SK-N-SH treated with all-trans-retinoic acid at 6 μM for 48 hours (cell line): Measurements from ENCODE around the gene CACNA1C.

Experiments used
- OSR1 ChIP-seq: fragments of 250-450 bp; sonication (Bioruptor Pico); IDR thresholded peaks from 2 replicates; pipeline ENCODE4 v1.8.0; 2022; ENCODE audit warnings: moderate library complexity, mild to moderate bottlenecking, inconsistent platforms
- SNAI2 ChIP-seq: fragments of 250-450 bp; sonication (Bioruptor Pico); IDR thresholded peaks from 2 replicates; pipeline ENCODE4 v1.5.0; 2020; ENCODE audit warnings: mild to moderate bottlenecking, moderate library complexity
- TCF4 ChIP-seq: fragments of 250-450 bp; sonication (Bioruptor Pico); IDR thresholded peaks from 2 replicates; pipeline ENCODE4 v1.8.0; 2021; ENCODE audit warnings: mild to moderate bottlenecking, moderate library complexity, borderline replicate concordance
- ZFP3 ChIP-seq: fragments of 250-450 bp; sonication (Bioruptor Pico); IDR thresholded peaks from 2 replicates; pipeline ENCODE4 v1.5.0; 2020; ENCODE audit warnings: mild to moderate bottlenecking, moderate library complexity
- ZFP30 ChIP-seq: fragments of 450-650 bp; formaldehyde crosslinking; IDR thresholded peaks from 2 replicates; pipeline ENCODE4 v1.5.0; 2022; ENCODE audit warnings: mild to moderate bottlenecking, moderate library complexity
- TF ChIP-seq, protein P1 (sequence below): fragments of 250-450 bp; sonication (Bioruptor Pico); IDR thresholded peaks from 2 replicates; pipeline ENCODE4 v1.5.0; 2020; ENCODE audit warnings: mild to moderate bottlenecking, moderate library complexity

GRCh38 chr12:2294651-2295475, 242.1 kb downstream of the CACNA1C start:
- TF ChIP-seq OSR1 (CRISPR knock-in tag) (no peak), ZFP3 (CRISPR knock-in tag) (no peak), ZFP30 (CRISPR knock-in tag) (no peak), TCF4 (CRISPR knock-in tag) (no peak), SNAI2 (CRISPR knock-in tag) (no peak)
- TF ChIP-seq, protein P1, sequence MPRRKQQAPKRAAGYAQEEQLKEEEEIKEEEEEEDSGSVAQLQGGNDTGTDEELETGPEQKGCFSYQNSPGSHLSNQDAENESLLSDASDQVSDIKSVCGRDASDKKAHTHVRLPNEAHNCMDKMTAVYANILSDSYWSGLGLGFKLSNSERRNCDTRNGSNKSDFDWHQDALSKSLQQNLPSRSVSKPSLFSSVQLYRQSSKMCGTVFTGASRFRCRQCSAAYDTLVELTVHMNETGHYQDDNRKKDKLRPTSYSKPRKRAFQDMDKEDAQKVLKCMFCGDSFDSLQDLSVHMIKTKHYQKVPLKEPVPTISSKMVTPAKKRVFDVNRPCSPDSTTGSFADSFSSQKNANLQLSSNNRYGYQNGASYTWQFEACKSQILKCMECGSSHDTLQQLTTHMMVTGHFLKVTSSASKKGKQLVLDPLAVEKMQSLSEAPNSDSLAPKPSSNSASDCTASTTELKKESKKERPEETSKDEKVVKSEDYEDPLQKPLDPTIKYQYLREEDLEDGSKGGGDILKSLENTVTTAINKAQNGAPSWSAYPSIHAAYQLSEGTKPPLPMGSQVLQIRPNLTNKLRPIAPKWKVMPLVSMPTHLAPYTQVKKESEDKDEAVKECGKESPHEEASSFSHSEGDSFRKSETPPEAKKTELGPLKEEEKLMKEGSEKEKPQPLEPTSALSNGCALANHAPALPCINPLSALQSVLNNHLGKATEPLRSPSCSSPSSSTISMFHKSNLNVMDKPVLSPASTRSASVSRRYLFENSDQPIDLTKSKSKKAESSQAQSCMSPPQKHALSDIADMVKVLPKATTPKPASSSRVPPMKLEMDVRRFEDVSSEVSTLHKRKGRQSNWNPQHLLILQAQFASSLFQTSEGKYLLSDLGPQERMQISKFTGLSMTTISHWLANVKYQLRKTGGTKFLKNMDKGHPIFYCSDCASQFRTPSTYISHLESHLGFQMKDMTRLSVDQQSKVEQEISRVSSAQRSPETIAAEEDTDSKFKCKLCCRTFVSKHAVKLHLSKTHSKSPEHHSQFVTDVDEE (CRISPR knock-in tag), result no peak
